Measurements from ENCODE around the gene PRKCB.

Gene PRKCB

GRCh38 chr16:24116046-24116776 lies 280.4 kb downstream of the PRKCB start:
- Mint-ChIP-seq H3K27me3 (ENCODE audit: low read depth, poor library complexity) (peaks cover 3% of the 10 kb centered on the region), H3K4me1 (no peaks in the 10 kb centered on the region), H3K9me3 (peaks cover 6% of the 10 kb centered on the region), H3K27ac (no peak overlapping the region), H3K4me3 (no peak overlapping the region), H3K36me3 (ENCODE audit: low read depth) (no peaks in the 10 kb centered on the region)
- TF ChIP-seq CTCF (IDR thresholded peaks at IDR 0.05), result no peak
- DNase-seq, result no peak

GRCh38 chr16:24116989-24117388 lies 281.2 kb downstream of the PRKCB start:
- Mint-ChIP-seq H3K36me3 (ENCODE audit: low read depth) (no peaks in the 10 kb centered on the region), H3K4me1 (no peaks in the 10 kb centered on the region), H3K9me3 (peaks cover 6% of the 10 kb centered on the region), H3K4me3 (no peak overlapping the region), H3K27me3 (ENCODE audit: low read depth, poor library complexity) (peaks cover 3% of the 10 kb centered on the region), H3K27ac (no peak overlapping the region)
- DNase-seq, result no peak
- no peak for TF ChIP-seq CTCF (IDR thresholded peaks at IDR 0.05)

- Mint-ChIP-seq H3K27me3 (ENCODE audit: low read depth, poor library complexity) (peaks cover 3% of the 10 kb centered on the region), H3K27ac (no peak overlapping the region), H3K4me3 (no peak overlapping the region), H3K9me3 (peaks cover 6% of the 10 kb centered on the region), H3K4me1 (no peaks in the 10 kb centered on the region), H3K36me3 (ENCODE audit: low read depth) (no peaks in the 10 kb centered on the region)
- no peak for TF ChIP-seq CTCF (IDR thresholded peaks at IDR 0.05)
- no peak for DNase-seq
These were observed 281.9 kb downstream of the PRKCB start for GRCh38 chr16:24117680-24118079.

- no peak for TF ChIP-seq CTCF (IDR thresholded peaks at IDR 0.05)
- Mint-ChIP-seq H3K36me3 (ENCODE audit: low read depth) (no peaks in the 10 kb centered on the region), H3K4me1 (no peaks in the 10 kb centered on the region), H3K4me3 (no peak overlapping the region), H3K27me3 (ENCODE audit: low read depth, poor library complexity) (peaks cover 3% of the 10 kb centered on the region), H3K9me3 (peaks cover 6% of the 10 kb centered on the region), H3K27ac (no peak overlapping the region)
- no peak for DNase-seq
These were observed 282.5 kb downstream of the PRKCB start for GRCh38 chr16:24118126-24118821.

GRCh38 chr16:24119807-24120206 lies 284.0 kb downstream of the PRKCB start:
- no peak for TF ChIP-seq CTCF (IDR thresholded peaks at IDR 0.05)
- Mint-ChIP-seq H3K36me3 (ENCODE audit: low read depth) (no peaks in the 10 kb centered on the region), H3K4me3 (no peak overlapping the region), H3K9me3 (peaks cover 5% of the 10 kb centered on the region), H3K4me1 (no peaks in the 10 kb centered on the region), H3K27me3 (ENCODE audit: low read depth, poor library complexity) (peaks cover 3% of the 10 kb centered on the region), H3K27ac (no peak overlapping the region)
- DNase-seq, result no peak

- Mint-ChIP-seq H3K4me3 (no peak overlapping the region), H3K27me3 (ENCODE audit: low read depth, poor library complexity) (no peaks in the 10 kb centered on the region), H3K27ac (no peak overlapping the region), H3K9me3 (no peaks in the 10 kb centered on the region), H3K4me1 (no peaks in the 10 kb centered on the region), H3K36me3 (ENCODE audit: low read depth) (no peaks in the 10 kb centered on the region)
- TF ChIP-seq CTCF (IDR thresholded peaks at IDR 0.05), result no peak
- no peak for DNase-seq
These were observed 287.5 kb downstream of the PRKCB start for GRCh38 chr16:24123275-24123674.
